Measurements from ENCODE around the gene DHRSX. TPM values are rescaled to one million over a fixed set of nuclear protein-coding genes. Genes with fewer than 3 reads are reported as not detected.

The DHRSX gene
- total and polyA plus RNA-seq, 2 of the 8 experiments (the other 6 are each of a cell fraction or from before 2014, with no cell fraction given), result 35.1 to 43.4 TPM

GRCh38 chrX:2418000-2418399 lies 82.8 kb downstream of the DHRSX start:
- Histone ChIP-seq H2BK5ac (ENCODE audit: low read depth, low read length) (no peak overlapping the region), H3K4me1 (replicated peaks in 1 of 4; ENCODE audit: control insufficient read depth in 3 of 4, insufficient read depth in 4 of 4, low read length in 3 of 4) (no peaks in the 10 kb centered on the region), H3K18ac (ENCODE audit: extremely low read depth, low read length) (no peak overlapping the region), H4K20me1 (replicated peaks in 1 of 2; ENCODE audit: control insufficient read depth in 1 of 2, insufficient read depth in 2 of 2, low read length in 2 of 2) (no peaks in the 10 kb centered on the region), H3K23ac (ENCODE audit: insufficient read length) (no peak overlapping the region), H4K91ac (replicated peaks; ENCODE audit: insufficient read length, low read length) (no peak overlapping the region), H3K4me3 (ENCODE audit: extremely low read depth in 1 of 4, insufficient read depth in 2 of 4, low read depth in 3 of 4, low read length in 4 of 4) (no peak overlapping the region), H2BK12ac (ENCODE audit: low read depth, low read length) (no peak overlapping the region), H3K27me3 (replicated peaks in 1 of 4; ENCODE audit: control insufficient read depth in 3 of 4, extremely low read depth in 1 of 4, insufficient read depth in 3 of 4, low read length in 3 of 4) (no peaks in the 10 kb centered on the region), H2BK15ac (ENCODE audit: low read length) (no peak overlapping the region), H4K8ac (ENCODE audit: extremely low read depth, insufficient read depth, low read length) (no peak overlapping the region), H3K4ac (replicated peaks; ENCODE audit: insufficient read length, low read depth, low read length) (no peak overlapping the region), H3K4me2 (ENCODE audit: insufficient read depth in 1 of 2, low read depth in 2 of 2, low read length in 2 of 2) (no peak overlapping the region), H2AFZ (ENCODE audit: low read length) (no peak overlapping the region), H3K79me1 (ENCODE audit: low read depth, low read length) (no peaks in the 10 kb centered on the region; the same call in 1 of the 2 replicates), H3K9ac (replicated peaks in 1 of 4; ENCODE audit: extremely low read depth in 1 of 4, low read depth in 3 of 4, low read length in 3 of 4) (no peak overlapping the region), H2BK120ac (replicated peaks; ENCODE audit: low read depth, low read length) (no peak overlapping the region), H3K9me3 (ENCODE audit: insufficient read depth in 2 of 2, low read depth in 1 of 2, low read length in 1 of 2) (peaks cover 0 to 16% of the 10 kb centered on the region in 2 experiments; a peak in 1 of 4 replicates), H3K27ac (ENCODE audit: low read depth, low read length) (no peak overlapping the region), H2BK20ac (ENCODE audit: low read length) (no peak overlapping the region), H3K36me3 (ENCODE audit: control insufficient read depth in 2 of 4, insufficient read depth in 4 of 4, low read length in 3 of 4) (peaks cover 0 to 5% (median 2%) of the 10 kb centered on the region in 4 experiments; a peak in 4 of 8 replicates), H3K14ac (ENCODE audit: insufficient read length) (no peak overlapping the region), H4K5ac (ENCODE audit: insufficient read length, low read depth, low read length) (no peak overlapping the region), H2AK5ac (ENCODE audit: low read depth, low read length) (no peak overlapping the region), H3K23me2 (ENCODE audit: low read depth, low read length) (peaks cover 12% of the 10 kb centered on the region; the same call in 1 of the 2 replicates), H3K56ac (replicated peaks; ENCODE audit: insufficient read length, low read depth, low read length) (no peak overlapping the region), H3K79me2 (ENCODE audit: control insufficient read depth in 1 of 2, insufficient read depth in 2 of 2, low read length in 2 of 2) (peaks cover 12 to 33% of the 10 kb centered on the region in 2 experiments; a peak in 3 of 4 replicates)
- FAIRE-seq (no peak), DNase-seq (ENCODE audit: low read depth in 1 of 2, low spot score in 2 of 2) (no peak)
- POLR2A ChIA-PET (ENCODE audit: partially characterized antibody), result no interaction called here
- TF ChIP-seq KDM4A (IDR thresholded peaks at IDR 0.05; ENCODE audit: low read depth, low read length, severe bottlenecking), result no peak
- no peak for TF ChIP-seq EZH2 (IDR thresholded peaks at IDR 0.05; ENCODE audit: low read depth, low read length, severe bottlenecking)
- no peak for TF ChIP-seq RBBP5 (IDR thresholded peaks at IDR 0.05; ENCODE audit: borderline replicate concordance, low read depth, low read length)
- TF ChIP-seq, protein P1, sequence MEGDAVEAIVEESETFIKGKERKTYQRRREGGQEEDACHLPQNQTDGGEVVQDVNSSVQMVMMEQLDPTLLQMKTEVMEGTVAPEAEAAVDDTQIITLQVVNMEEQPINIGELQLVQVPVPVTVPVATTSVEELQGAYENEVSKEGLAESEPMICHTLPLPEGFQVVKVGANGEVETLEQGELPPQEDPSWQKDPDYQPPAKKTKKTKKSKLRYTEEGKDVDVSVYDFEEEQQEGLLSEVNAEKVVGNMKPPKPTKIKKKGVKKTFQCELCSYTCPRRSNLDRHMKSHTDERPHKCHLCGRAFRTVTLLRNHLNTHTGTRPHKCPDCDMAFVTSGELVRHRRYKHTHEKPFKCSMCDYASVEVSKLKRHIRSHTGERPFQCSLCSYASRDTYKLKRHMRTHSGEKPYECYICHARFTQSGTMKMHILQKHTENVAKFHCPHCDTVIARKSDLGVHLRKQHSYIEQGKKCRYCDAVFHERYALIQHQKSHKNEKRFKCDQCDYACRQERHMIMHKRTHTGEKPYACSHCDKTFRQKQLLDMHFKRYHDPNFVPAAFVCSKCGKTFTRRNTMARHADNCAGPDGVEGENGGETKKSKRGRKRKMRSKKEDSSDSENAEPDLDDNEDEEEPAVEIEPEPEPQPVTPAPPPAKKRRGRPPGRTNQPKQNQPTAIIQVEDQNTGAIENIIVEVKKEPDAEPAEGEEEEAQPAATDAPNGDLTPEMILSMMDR (IDR thresholded peaks at IDR 0.05; ENCODE audit: control extremely low read depth in 1 of 3, insufficient read depth in 1 of 3, low read depth in 1 of 3, low read length in 3 of 3), result no peak
- TF ChIP-seq BACH1 (IDR thresholded peaks at IDR 0.05; ENCODE audit: low read length), result no peak
- TF ChIP-seq, protein P2, sequence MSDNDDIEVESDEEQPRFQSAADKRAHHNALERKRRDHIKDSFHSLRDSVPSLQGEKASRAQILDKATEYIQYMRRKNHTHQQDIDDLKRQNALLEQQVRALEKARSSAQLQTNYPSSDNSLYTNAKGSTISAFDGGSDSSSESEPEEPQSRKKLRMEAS (IDR thresholded peaks at IDR 0.05), result no peak
- no peak for TF ChIP-seq HDAC2 (IDR thresholded peaks at IDR 0.05; ENCODE audit: borderline replicate concordance in 1 of 2, low read depth in 2 of 2, low read length in 2 of 2)
- TF ChIP-seq SIX5 (IDR thresholded peaks at IDR 0.05; ENCODE audit: low read depth, low read length), result no peak
- TF ChIP-seq SP1 (IDR thresholded peaks at IDR 0.05; ENCODE audit: low read depth, low read length), result no peak
- TF ChIP-seq GABPA (IDR thresholded peaks at IDR 0.05; ENCODE audit: borderline replicate concordance, insufficient read depth, low read length), result no peak
- 83% methylated on average over 2 of the region's 2 CpGs; no CpG with 5 or more reads in 1 of the 2 experiments for WGBS, 2 experiments (ENCODE audit: extremely low coverage in 1 of 2, insufficient coverage in 1 of 2, insufficient read length in 1 of 2, insufficient replicate concordance in 2 of 2, low coverage in 1 of 2, low lambda C conversion rate in 2 of 2, missing lambda C conversion rate in 1 of 2)
- CTCF ChIA-PET (ENCODE audit: partially characterized antibody), result no interaction called here
